Panc1 (cell line): Measurements from ENCODE around the gene KNDC1. TPM values are rescaled to one million over a fixed set of nuclear protein-coding genes. Genes with fewer than 3 reads are reported as not detected.

Experiments used
- ATAC-seq: fragments of 200-7000 bp; cut with Tn5 transposase; 2 replicates; pipeline ENCODE4 v1.9.1; 2020; ENCODE audit warnings: mild to moderate bottlenecking, moderate library complexity
- BruUV-seq: library from RNA; stranded (reverse); fragments of 400-500 nt; replicated peaks from 2 replicates; lab custom pipeline; 2021; lab: Mats Ljungman, UMichigan
- CTCF ChIA-PET: fragments of 300-600 bp; sonication (Branson Sonifier 250); formaldehyde crosslinking; loops from one replicate; lab custom pipeline; 2022; ENCODE audit warnings: antibody characterized with exemption; lab: Charles Lee
- POLR2A ChIA-PET: fragments of 300-600 bp; sonication (Branson Sonifier 250); formaldehyde crosslinking; loops from one replicate; lab custom pipeline; 2022; ENCODE audit warnings: antibody characterized with exemption; lab: Charles Lee
- DNase-seq: peaks from one replicate; pipeline ENCODE4 v3.0.0-alpha.2; 2010; ENCODE audit warnings: low read depth, low spot score
- H3K27ac ChIP-seq: 2 replicates; pipeline ENCODE4 v1.5.1; 2011; ENCODE audit warnings: mild to moderate bottlenecking, low read length, inconsistent platforms
- H3K27me3 ChIP-seq: fragments of 200-500 bp; sonication (Bioruptor generic); 2 replicates; pipeline ENCODE4 v1.6.0; 2014; ENCODE audit warnings: low read length, inconsistent platforms; ENCODE audit not compliant: control insufficient read depth, insufficient read depth
- H3K36me3 ChIP-seq: fragments of 200-500 bp; sonication (Bioruptor generic); 2 replicates; pipeline ENCODE4 v1.5.1; 2014; ENCODE audit warnings: inconsistent platforms, mild to moderate bottlenecking, low read length, moderate library complexity; ENCODE audit not compliant: control insufficient read depth, insufficient read depth
- H3K4me1 ChIP-seq: 2 replicates; pipeline ENCODE4 v1.5.1; 2011; ENCODE audit warnings: inconsistent platforms, mild to moderate bottlenecking, low read length, moderate library complexity; ENCODE audit not compliant: control insufficient read depth, insufficient read depth
- H3K4me3 ChIP-seq, 2 experiments: 2 replicates each; pipeline ENCODE4 v1.5.1; 2011 to 2012; ENCODE audit warnings: low read depth in 2 of 2, low read length in 2 of 2, mild to moderate bottlenecking in 2 of 2, inconsistent platforms in 1 of 2, moderate library complexity in 1 of 2
- H3K9me3 ChIP-seq: fragments of 200-500 bp; sonication (Bioruptor generic); 2 replicates; pipeline ENCODE4 v1.5.1; 2014; ENCODE audit warnings: low read depth, mild to moderate bottlenecking, inconsistent platforms, low read length, moderate library complexity; ENCODE audit not compliant: control insufficient read depth, insufficient read depth
- CTCF ChIP-seq: fragments of 450-650 bp; IDR thresholded peaks from 2 replicates; pipeline ENCODE4 v1.5.1; 2017; ENCODE audit warnings: mild to moderate bottlenecking
- POLR2AphosphoS5 ChIP-seq: IDR thresholded peaks from 2 replicates; pipeline ENCODE4 v1.6.1; 2012; ENCODE audit warnings: mild to moderate bottlenecking, low read depth, low read length, moderate library complexity
- REST ChIP-seq, 2 experiments: IDR thresholded peaks; 2 replicates each; pipeline ENCODE4 v1.6.1; 2011 to 2012; ENCODE audit warnings: low read depth in 2 of 2, control low read depth in 1 of 2, low read length in 1 of 2, mild to moderate bottlenecking in 1 of 2, moderate library complexity in 1 of 2; ENCODE audit not compliant: insufficient read depth in 1 of 2
- SIN3A ChIP-seq: IDR thresholded peaks from 2 replicates; pipeline ENCODE4 v1.6.1; 2012; ENCODE audit warnings: low read depth, mild to moderate bottlenecking, low read length, moderate library complexity, borderline replicate concordance; ENCODE audit not compliant: insufficient read depth
- TCF7L2 ChIP-seq: IDR thresholded peaks from 2 replicates; pipeline ENCODE4 v1.6.1; 2011; ENCODE audit warnings: mild to moderate bottlenecking, low read depth, low read length, inconsistent platforms
- in situ Hi-C: cut with HindIII; loops from 2 replicates; pipeline ENCODE4 v1.10.0; 2016; ENCODE audit warnings: low sequenced_read_pairs, low pct_unique_long_range_greater_than_20kb
- intact Hi-C: fragments of 100-400 bp; cut with micrococcal nuclease; formaldehyde crosslinking; loops from one replicate; pipeline ENCODE4 v1.10.0; 2022; ENCODE audit not compliant: unreplicated experiment
- total RNA-seq: library from RNA; stranded (reverse); gene quantifications from one replicate; pipeline ENCODE4 v1.2.1, GENCODE V29; 2021; ENCODE audit not compliant: unreplicated experiment

The KNDC1 gene
- total RNA-seq, 1 experiment from 2014 or later = 2.6 TPM

- Histone ChIP-seq H3K27me3 (no peaks in the 10 kb centered on the region), H3K27ac (no peak overlapping the region), H3K4me1 (no peaks in the 10 kb centered on the region), H3K36me3 (no peaks in the 10 kb centered on the region), H3K4me3 (no peak overlapping the region), H3K9me3 (no peaks in the 10 kb centered on the region)
- no TSS peak for BruUV-seq
- DNase-seq (no peak), ATAC-seq (no peak)
- POLR2A ChIA-PET = no interaction called here
- intact Hi-C loops (no loop called here), in situ Hi-C loops (no loop called here)
- CTCF ChIA-PET = no interaction called here
- no peak for TF ChIP-seq SIN3A
Observed at GRCh38 chr10:133245439-133246235, 85.6 kb downstream of the KNDC1 start.

GRCh38 chr10:133246236-133246626, 86.2 kb downstream of the KNDC1 start:
- CTCF ChIA-PET = interaction anchor here (1.9 kb wide), 1 partner anchor 11 kb away, joined by 13 read pairs; no protein-coding TSS in a partner anchor
- intact Hi-C loops (no loop called here), in situ Hi-C loops (no loop called here)
- H3K27ac ChIP-seq = no peak overlapping the region
- no peaks in the 10 kb centered on the region for H3K27me3 ChIP-seq
- no peak overlapping the region for H3K4me3 ChIP-seq
- no TSS peak for BruUV-seq
- no peak for ATAC-seq
- POLR2A ChIA-PET = no interaction called here
- no peaks in the 10 kb centered on the region for H3K9me3 ChIP-seq
- TF ChIP-seq CTCF = no peak
- TF ChIP-seq TCF7L2 = no peak
- DNase-seq = no peak
- no peaks in the 10 kb centered on the region for H3K36me3 ChIP-seq
- H3K4me1 ChIP-seq = no peaks in the 10 kb centered on the region

GRCh38 chr10:133247681-133248333, 87.8 kb downstream of the KNDC1 start:
- no peaks in the 10 kb centered on the region for H3K4me1 ChIP-seq
- intact Hi-C loops = no loop called here
- DNase-seq (no peak), ATAC-seq (no peak)
- ChIA-PET POLR2A (no interaction called here), CTCF (interaction anchor here (1.9 kb wide), 1 partner anchor 9 kb away, joined by 13 read pairs; no protein-coding TSS in a partner anchor)
- H3K27ac ChIP-seq = no peak overlapping the region
- H3K36me3 ChIP-seq = no peaks in the 10 kb centered on the region
- no peaks in the 10 kb centered on the region for H3K27me3 ChIP-seq
- H3K4me3 ChIP-seq = no peak overlapping the region
- no TSS peak for BruUV-seq
- no peaks in the 10 kb centered on the region for H3K9me3 ChIP-seq
- in situ Hi-C loops = no loop called here
- TF ChIP-seq POLR2AphosphoS5 (no peak), SIN3A (no peak), CTCF (no peak), TCF7L2 (no peak), REST (IDR thresholded peaks at IDR 0.05; ENCODE audit: insufficient read depth in 1 of 2, low read depth in 2 of 2, low read length in 1 of 2) (no peak)
